NCI-H1105 treated with DMSO at 0.1 percent for 48 hours (cell line): ENCODE measurements around the gene OR1F1.
"Not testable (repeated sequence)": the region's sequence is repeated elsewhere in the genome, so short reads cannot be mapped to it uniquely, and the experiment has no call there.

Experiments used
- DNase-seq: peaks from one replicate; lab custom pipeline; 2025; lab: John Stamatoyannopoulos, UW

Gene OR1F1

DNA sequence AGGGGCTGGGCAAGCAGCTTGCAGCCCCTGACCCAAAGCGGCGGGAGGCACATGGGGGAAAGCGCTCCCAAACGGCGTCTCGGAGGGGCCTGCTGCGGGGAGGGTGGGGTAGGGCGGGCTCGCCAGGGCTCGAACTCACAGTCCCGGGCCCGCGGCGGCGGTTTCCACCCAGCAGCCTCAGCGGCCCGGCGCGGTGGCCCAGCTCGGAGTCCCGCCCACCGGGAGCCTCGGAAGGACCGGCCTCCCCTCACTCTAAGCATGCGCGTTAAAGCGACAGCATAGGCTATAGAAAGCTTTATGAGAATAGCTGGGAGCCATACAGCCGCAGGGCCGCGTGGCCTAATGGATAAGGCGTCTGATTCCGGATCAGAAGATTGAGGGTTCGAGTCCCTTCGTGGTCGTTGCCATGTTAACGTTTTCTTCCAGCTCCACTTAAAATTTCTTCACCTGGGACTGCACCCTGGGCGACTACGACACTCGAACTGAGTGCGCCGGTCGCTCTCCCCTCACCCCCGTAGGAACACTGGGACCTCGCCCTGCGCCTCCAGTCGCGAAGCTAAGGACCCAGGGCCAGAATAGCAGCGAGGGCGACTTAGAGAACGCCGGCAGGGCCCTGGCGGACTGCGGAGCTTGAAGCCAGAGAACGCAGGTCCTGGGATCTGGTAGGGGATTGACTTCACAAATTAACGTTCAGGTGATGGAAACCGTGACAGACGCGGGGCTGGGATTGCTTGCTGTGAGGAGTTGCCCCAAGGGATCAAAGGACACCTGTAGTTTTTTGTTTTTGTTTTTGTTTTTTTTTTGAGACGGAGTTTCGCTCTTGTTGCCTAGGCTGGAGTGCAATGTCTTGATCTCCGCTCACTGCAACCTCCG lies 37.4 kb upstream of the OR1F1 start:
- DNase-seq = peak; percentile 85

GRCh38 chr16:3152027-3152276 lies 36.1 kb upstream of the OR1F1 start:
- no peak for DNase-seq

DNA sequence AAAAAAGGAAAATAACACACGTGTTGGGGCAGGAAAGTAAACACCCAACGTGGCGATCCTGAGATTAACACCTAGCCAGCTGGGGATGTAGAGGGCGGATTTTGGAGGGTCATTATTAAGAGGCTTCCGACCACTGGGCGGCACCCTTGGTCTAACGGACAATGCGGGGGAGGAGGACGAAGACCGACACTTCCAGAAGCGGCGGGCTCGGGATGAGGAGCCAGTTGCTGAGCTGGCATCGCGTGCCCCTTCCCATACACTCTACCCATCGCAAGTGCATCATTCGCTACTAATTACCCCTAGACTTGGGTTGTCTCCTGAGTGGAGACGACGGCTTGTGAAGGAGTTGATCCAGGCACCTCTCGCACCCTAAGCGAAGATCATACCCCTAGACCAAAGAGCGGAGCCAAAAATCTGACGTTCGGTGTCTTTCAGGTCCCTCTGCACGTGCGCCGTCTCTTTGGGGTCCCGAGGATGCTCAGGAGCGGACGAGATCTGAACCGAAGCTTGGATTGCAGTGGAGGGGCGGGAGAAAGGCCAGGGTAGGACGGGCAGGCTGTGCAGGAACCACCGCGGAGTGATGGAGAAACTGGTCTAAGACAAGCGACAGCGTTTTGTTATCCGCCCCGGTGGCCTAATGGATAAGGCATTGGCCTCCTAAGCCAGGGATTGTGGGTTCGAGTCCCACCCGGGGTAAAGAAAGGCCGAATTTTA lies 35.6 kb upstream of the OR1F1 start:
- DNase-seq = peak; percentile 76

DNA sequence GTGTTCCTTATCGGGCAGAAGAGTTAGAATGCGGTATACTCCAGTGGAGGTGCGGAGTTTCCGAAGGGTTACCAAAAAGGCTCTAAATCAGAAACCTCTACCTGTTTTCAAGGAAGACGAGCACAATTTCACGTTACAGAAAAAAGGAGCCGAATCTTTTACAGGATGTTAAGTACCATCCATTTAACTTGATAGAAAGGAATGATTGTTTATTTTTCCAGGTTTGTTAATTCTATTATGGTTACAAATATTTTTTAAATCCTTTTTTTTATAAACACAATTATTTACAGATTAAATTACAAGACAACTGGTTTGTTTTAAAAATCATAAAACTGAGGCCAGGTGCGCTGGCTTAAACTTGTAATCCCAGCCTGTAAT lies 35.0 kb upstream of the OR1F1 start:
- DNase-seq = no peak

DNA sequence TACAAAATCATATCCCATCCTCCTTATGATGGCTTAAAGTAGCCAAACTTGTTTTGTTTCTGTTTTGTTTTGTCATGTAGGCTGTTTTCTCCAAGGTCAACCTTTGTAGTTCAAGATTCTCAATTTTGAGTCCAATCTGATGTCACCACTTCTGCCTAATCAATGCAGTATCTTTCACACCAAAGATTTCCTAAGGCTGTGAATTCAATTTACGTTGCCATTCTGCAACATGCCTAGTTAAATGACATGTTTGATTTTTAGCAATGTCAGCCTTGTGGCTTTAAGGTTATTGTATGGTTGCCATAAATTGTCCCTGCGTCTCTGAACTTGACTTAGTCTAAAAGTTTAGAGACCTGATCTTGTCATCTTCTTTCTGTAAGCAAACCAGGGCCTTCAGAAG lies 32.8 kb upstream of the OR1F1 start:
- no peak for DNase-seq

- DNase-seq = no peak
Observed at GRCh38 chr16:3155972-3156371, 32.0 kb upstream of the OR1F1 start.

GRCh38 chr16:3157229-3158025 lies 30.6 kb upstream of the OR1F1 start:
- DNase-seq = peak; percentile 42

DNA sequence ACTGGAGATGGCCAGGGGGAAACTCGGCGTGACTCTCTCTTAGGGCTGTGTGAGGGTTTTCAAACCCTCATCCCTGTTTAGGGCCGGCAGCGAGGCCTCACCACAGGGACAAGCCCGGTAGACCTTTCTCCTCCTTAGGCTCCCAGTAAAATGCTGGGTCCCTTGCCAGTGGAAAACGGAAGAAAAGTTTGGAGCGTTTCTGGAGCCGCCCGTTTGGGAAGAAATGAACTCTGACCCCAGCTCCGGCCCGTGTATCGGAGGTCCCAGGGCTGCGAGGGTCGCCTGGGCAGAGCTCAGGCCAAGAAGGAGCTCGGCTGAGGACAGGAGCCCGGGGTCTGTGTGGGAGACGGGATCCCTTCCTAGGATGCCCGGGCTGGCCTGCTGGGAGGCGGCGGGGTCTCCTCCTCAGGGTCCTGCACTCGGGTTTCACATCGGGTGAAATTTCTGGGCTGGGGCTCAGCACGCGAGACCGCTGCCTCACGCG lies 29.9 kb upstream of the OR1F1 start:
- DNase-seq = no peak

DNA sequence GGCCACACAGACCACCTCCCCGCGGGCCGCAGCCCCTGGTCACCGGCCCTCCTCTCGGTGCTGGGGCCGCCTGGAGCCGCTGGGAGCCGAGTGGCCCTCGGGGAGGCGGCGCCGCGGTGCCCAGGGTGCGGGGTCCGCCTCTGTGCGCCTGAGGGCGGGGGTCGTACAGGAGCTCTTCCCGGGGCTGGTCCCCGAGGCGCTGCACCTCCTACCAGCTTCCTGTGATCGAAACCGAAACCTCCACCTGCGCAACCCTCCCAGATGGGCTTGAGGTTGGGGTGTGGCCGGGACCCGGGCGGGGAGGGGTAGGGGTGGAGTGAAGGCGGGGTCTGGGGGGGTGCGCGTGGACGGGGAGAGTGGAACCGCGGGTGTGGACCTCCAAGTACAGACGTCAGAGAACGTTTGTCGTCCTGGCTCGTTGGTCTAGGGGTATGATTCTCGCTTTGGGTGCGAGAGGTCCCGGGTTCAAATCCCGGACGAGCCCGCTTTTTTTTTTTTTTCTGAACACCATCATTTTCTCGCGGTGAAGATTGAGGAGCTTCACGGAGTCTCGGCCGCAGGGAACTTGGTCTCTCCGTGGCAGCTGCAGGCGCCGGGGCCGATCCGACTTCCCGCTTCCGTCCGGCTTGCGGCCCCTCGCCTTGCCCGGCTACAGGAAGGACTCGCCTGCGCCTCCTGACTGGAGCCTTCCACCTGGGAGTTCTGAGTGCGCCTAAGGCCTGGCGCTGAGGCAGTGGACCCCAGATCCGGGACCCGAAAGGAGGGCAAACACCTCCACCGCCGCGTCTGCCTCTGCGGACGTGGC lies 29.3 kb upstream of the OR1F1 start:
- DNase-seq = peak; percentile 6

DNA sequence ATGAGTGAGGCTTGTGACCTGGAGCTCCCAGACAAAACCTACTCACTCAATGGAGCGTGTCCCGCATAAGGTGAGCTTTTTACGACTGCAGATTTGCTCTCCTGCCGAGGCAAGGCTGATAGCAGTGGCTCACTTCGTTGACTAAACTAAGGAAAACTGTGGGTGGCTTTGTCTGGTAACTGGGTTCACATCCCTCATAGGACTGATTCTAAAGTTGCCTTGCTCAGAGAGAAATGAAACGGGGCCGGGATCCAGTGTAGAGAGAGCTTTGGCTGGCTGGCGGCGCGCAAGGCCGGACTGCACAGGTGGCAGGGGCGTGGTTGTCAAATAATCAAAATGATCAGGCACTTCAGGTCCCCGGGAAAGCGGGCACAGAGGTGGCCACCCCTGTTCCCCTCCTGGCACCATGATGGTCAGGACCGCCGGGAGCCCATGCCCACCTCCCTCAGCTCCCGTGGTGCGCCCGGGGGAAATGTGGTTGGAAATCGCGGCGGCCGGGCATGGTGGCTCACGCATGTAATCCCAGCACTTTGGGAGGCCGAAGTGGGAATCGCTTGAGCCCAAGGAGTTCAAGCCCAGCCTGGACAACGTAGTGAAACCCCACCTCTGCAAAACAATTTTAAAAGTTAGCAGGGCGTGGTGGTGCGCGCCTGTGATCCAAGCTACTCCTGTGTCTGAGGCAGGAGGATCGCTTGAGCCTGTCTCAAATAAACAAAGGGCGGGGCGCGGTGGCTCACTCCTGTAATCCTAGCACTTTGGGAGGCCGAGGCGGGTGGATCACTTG lies 26.6 kb upstream of the OR1F1 start:
- DNase-seq = no peak

DNA sequence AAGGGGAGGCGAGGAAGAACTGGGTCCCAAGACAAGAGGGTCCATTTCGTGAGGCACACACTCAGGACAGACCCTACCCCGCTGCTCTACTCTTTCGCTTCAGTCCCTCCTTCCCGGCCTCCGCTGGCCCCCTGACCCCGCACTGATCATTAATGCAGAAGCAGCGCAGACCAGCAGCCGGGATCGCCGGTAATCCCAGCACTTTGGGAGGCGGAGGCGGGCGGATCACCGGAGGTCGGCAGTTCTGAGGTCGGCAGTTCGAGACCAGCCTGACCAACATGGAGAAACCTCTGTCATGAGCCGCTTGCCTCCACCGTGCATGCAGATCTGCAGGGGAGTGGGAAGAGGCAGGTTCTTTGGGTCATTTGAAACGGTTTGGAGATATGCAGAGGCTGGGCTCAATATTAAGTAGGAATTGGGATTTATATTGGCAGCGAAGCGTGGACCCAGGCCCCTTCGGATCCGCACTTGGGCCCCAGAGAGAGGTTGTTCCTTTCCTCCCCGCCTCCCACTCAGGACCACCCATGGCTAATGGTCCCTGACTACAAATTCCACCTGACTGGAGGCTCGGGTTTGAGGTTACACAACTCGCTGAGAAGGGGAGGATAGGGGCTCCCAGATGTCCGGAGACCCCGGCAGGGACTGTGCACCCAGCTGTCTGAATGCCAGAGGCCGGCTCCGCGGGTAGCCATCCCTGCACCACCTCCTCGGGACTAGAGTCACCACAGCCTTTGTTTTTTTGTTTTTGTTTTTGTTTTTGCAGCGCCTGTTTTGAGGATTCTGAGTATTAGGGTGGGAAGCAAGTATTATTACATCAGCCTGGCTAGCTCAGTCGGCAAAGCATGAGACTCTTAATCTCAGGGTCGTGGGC lies 23.6 kb upstream of the OR1F1 start:
- no peak for DNase-seq

GRCh38 chr16:3165111-3165822 lies 22.7 kb upstream of the OR1F1 start:
- DNase-seq = no peak

DNA sequence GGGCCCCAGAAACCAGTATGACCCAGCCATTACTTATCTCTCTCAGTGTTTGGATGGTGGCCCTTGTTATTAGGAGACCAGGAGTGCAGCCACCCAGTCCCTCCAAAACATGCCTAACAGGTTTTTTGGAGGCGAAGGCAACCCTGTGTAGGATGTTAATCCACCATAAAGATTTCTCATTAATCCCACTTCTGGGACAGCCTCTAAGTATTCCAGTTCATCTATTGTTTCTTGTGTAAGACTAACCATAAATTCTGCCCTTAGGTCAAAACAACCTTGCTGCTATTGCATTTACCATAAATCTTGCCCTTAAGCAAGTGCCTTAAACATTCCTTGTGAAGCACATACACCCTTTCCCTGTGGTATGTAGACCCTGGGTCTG lies 21.5 kb upstream of the OR1F1 start:
- no peak for DNase-seq

DNA sequence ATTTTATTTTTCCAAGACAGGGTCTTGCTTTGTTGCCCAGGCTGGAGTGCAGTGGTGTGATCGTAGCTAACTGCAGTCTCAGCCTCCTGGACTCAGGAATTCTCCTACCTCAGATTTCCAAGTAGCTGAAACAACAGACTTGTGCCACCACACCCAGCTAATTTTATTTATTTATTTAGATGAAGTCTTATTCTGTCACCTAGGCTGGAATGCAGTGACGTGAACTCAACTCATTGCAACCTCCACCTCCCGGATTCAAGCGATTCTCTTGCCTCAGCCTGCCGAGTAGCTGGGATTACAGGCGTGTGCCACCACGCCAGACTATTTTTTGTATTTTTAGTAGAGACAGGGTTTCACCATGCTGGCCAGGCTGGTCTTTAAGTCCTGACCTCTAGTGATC lies 19.3 kb upstream of the OR1F1 start:
- DNase-seq = not testable (repeated sequence)

DNA sequence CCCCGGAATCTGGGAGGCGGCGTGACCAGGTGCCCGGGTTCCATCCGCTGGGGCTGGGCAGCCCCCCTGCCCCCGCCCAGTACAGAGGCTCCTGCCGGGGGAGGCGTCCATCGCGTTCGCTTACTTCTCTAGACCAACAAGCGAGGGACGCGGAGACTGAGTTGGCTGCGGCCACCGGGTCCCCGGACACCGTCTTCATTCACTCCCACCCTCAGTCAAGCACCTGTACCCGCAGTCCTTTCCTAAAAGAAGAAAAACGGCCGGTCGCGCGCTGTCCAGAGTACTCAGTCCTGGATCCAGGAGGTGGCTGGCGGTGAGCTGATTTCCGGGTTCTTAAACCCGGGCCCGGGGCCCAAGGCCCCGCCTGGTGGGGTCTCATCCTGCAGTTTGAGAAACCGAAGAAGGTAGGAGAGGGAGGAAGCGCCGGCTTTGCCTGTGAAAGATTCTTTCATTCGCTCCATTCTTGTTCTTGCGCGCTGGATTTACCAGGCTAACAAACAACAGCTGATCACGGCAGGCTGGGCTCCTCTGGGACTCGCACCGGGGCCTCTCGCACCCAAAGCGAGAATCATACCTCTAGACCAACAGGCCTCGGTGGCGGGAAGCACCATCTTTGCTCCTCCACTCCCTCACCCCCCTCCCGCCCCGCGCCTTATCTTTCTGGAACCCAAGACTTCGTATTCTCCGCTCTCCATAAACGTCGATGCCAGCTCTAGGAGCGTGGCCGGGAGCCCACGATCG lies 17.4 kb upstream of the OR1F1 start:
- DNase-seq = no peak

DNA sequence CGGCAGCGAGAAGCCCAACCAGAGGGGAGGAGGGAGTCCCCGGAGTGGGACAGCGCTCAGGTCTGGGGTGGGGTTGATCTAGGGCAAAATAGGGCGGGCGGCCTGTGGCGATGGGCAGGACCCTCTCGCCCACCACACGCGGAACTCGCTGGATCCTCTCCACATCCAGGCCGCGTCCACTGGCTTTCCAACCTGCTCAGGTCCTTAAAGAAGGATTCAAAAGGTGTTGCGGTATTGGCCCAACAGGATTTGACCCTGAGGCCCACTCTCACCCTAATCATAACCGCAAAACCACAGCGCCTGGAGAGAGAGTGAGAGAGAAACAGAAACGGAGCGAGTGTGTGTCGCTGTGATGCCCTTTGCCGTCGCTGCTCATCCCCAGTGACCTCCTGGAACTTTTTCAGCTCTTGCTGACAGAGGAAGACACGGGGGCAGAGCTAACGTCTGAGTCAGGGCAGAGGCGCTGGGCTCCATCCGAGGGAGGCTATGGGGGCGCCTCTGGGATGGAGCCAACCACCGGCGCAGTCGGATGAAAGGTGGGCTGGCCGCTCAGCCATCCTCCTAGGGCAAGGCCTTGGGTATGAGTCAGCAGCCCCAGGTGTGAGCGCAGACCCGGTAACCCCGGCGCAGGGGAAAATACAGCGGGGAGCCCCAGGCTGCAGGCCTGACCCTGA lies 16.7 kb upstream of the OR1F1 start:
- DNase-seq = no peak

DNA sequence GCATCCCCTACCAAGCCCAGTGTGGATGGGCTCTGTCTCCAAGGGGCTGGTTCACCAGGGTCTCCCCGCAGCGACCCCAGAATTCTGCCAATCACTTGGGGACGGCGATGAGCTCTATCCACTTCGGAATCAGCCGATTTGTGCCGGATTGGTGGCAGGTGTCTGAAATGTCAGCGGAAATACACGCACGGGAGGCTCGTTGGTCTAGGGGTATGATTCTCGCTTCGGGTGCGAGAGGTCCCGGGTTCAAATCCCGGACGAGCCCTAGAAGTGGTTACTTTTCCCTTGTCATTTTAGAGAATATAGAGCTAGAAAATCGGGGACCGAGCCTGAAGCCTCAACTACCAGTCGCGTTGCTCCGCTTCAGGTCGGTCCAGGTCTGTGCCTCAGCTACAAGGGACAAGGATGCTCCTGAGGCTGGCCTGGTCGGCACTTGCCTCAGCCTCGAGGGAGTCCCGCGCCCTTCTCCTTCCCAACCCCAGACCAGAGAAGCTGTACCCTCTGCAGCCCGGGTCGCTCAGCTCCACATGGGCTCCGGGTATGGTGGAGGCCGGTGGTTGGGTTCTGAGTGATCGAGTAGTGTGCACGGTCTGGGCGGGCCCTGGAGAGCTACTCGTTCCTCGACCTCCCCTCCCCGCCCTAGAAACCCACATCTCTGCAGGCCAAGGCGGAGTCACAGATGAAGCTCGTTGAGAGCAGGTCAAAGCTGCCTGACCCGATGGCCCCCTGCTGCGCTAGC lies 16.0 kb upstream of the OR1F1 start:
- DNase-seq = no peak
